Stimulated activated effector memory CD8-positive, alpha-beta T cell treated with anti-CD3 and anti-CD28 coated beads, Interleukin-12 subunit alpha, Interleukin-12 subunit beta, amount 100 ng/mL, for 72 hours (primary cell): ENCODE data around the gene TMEM200A.

ENCODE experiments used
- ATAC-seq: fragments of 150-1000 bp; cut with Tn5 transposase; 2 replicates; pipeline ENCODE4 v1.10.0; 2021
- DNase-seq, 2 donors: peaks; one replicate each; pipeline ENCODE4 v3.0.0; 2021 to 2022; ENCODE audit warnings: low spot score in 2 of 2
- H3K27ac Mint-ChIP-seq: one replicate; pipeline ENCODE4 v1.8.0; 2022; ENCODE audit warnings: mild to moderate bottlenecking, mixed read lengths
- H3K36me3 Mint-ChIP-seq: one replicate; pipeline ENCODE4 v1.8.0; 2022; ENCODE audit warnings: mild to moderate bottlenecking, mixed read lengths
- H3K4me1 Mint-ChIP-seq: one replicate; pipeline ENCODE4 v1.8.0; 2022; ENCODE audit warnings: mixed read lengths
- H3K4me3 Mint-ChIP-seq: one replicate; pipeline ENCODE4 v1.8.0; 2022; ENCODE audit warnings: mild to moderate bottlenecking, mixed read lengths
- H3K9me3 Mint-ChIP-seq: one replicate; pipeline ENCODE4 v1.8.0; 2022; ENCODE audit warnings: mixed read lengths

Gene TMEM200A

DNA sequence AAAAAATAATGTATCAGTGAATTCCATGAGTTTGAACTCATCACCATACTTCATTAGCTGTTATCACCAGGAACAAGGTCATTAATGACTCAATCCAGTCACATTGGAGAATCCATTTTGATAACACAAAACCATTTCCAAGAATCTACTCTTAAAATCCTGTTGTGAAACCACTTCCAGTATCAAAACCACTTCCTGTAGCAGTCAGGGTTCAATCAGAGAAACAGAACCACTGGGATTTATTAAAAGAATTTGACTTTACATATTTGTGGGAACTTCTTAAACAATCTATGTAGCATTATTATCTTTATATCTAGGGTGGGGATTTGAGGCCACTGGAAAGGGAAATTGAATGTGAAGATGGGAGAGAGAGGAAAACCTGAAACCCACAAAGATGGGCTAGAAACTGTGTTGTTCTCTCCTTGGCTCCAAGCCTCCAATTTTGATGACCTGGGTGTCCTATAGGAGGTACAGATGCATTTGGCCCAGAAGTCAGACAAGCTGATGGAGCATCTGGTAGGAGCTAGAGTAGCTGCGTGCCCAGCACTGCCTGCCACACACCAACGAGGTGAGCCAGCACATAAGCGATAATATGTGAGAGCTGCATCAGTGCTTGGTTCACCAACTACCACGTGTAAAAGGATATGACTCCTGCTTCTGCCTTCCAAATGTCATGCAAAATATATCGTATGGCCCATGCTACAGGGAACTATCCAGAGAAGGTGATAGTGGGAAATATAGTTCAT lies 117.0 kb downstream of the TMEM200A start:
- DNase-seq = no peak
- no peak for ATAC-seq
- no peaks in the 10 kb centered on the region for H3K36me3 Mint-ChIP-seq
- no peak overlapping the region for H3K4me3 Mint-ChIP-seq
- H3K27ac Mint-ChIP-seq = peak overlapping the region; percentile 32
- peaks cover 17% of the 10 kb centered on the region for H3K4me1 Mint-ChIP-seq
- H3K9me3 Mint-ChIP-seq = peaks cover 3% of the 10 kb centered on the region

DNA sequence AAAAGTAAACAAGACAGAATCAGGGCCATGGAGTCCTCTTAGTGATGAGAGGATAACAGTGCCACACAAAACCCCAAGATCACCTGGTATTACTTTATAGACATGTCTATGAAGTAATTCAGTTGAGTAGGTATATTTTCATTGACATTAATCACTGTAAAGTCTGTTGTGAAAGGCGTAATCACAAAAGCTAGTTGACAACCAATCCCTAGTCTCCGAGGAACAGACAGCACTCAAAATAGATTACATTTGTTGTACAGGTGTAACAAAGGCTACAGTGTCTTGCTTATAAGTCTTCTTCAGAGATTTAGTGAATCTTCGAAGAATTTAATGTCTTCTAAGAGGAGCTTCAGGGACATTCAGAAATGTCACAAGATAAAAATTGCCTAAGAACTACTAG lies 120.1 kb downstream of the TMEM200A start:
- ATAC-seq = no peak
- no peaks in the 10 kb centered on the region for H3K9me3 Mint-ChIP-seq
- no peaks in the 10 kb centered on the region for H3K36me3 Mint-ChIP-seq
- H3K4me3 Mint-ChIP-seq = no peak overlapping the region
- no peak for DNase-seq
- peaks cover 17% of the 10 kb centered on the region for H3K4me1 Mint-ChIP-seq
- peak overlapping the region; percentile 61 for H3K27ac Mint-ChIP-seq

DNA sequence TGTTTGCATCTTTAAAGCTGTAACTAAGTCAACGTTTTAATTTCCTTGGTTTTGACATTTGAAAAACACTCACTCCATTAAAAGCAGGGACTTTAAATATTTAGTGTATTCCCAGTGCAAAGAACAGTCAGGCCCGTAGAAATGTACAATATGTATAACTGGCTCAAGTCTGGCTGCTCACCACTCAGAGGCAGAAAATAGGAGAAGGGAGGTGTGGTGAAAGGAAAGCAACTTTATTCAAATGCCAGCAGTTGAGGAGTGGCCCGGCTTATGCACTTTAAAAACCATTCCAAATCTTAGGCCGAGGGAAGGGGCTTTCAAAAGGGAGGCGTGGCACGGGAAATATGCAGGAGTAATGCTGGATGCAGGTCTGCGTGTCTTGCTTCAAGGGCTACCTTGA lies 120.6 kb downstream of the TMEM200A start:
- H3K9me3 Mint-ChIP-seq = no peaks in the 10 kb centered on the region
- ATAC-seq (no peak), DNase-seq (no peak)
- no peaks in the 10 kb centered on the region for H3K36me3 Mint-ChIP-seq
- no peak overlapping the region for H3K4me3 Mint-ChIP-seq
- H3K27ac Mint-ChIP-seq = peak overlapping the region; percentile 61
- H3K4me1 Mint-ChIP-seq = peaks cover 17% of the 10 kb centered on the region

DNA sequence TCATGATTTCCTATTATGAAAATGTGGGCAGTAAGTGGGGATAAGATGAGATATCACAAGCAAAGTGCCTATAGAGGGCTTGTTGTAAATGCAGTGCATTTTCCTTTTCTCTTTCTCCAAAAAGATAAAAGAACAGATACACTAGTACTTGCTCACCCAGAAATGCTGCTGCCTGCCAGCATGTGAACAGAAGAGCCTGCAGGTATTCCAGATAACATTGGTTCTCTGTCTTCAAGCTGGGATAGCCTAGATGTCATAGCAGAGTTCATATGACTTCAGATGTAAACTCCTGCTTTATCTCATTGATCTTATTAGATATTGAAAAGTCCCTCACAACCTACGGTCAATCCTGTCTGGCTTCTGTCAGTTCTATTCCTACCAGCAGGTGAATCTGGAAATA lies 123.7 kb downstream of the TMEM200A start:
- Mint-ChIP-seq H3K36me3 (no peaks in the 10 kb centered on the region), H3K4me1 (no peaks in the 10 kb centered on the region), H3K4me3 (no peak overlapping the region), H3K9me3 (no peaks in the 10 kb centered on the region), H3K27ac (no peak overlapping the region)
- no peak for ATAC-seq
- no peak for DNase-seq
